Stimulated activated CD4-positive, alpha-beta T cell treated with anti-CD3 and anti-CD28 coated beads, Interleukin-12 subunit alpha, Interleukin-12 subunit beta, amount 100 ng/mL, for 4 hours (primary cell): ENCODE data around the gene GEMIN4.
"Not testable (repeated sequence)": the region's sequence is repeated elsewhere in the genome, so short reads cannot be mapped to it uniquely, and the experiment has no call there.

Source experiments
- DNase-seq: peaks from one replicate; pipeline ENCODE4 v3.0.0-alpha.2; 2020

The GEMIN4 gene

GRCh38 chr17:774313-774584, 22.2 kb upstream of the GEMIN4 start:
- DNase-seq, result no peak

DNA sequence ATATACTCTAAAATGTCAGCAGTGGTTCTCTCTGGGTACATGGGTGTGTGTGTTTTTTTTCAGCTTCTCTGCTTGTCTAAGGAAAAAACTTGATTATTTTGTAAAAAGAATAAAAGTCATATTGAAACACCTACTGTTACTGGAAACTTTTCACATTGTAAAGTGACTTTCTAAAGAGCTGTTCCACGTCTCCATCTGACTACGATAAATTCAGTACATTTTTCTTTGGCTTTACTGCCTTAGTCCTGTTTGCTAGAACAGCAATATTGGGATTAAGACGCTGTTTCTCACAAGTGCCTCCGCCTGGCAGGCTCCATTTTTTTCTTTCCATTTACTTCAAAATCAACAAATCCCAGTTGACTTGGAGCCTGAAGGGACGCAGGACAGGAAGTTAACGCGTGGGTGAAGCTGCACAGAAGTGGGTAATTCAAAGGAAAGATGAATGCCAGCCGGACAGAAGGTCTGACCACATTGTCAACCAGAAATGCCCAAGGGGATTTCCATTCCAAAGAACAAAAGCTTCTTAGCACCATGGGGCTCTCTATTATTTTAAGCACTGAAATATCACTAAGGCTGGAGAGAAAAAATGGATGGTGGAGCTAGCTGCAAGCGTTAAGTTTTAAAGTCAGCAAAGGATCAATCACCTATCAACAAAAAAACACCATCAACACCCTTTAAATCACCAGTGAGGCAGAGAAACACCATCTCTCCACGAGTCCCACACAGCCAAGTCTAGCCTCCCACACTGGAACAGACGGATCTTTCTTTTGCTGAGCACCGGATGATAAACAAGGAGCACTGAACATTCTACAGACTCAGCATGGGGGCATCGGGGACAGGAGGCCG, 21.6 kb upstream of the GEMIN4 start:
- DNase-seq, result no peak

GRCh38 chr17:773016-773415, 21.0 kb upstream of the GEMIN4 start:
- DNase-seq, result no peak

- no peak for DNase-seq
Measured at GRCh38 chr17:767076-767475, 15.0 kb upstream of the GEMIN4 start.

DNA sequence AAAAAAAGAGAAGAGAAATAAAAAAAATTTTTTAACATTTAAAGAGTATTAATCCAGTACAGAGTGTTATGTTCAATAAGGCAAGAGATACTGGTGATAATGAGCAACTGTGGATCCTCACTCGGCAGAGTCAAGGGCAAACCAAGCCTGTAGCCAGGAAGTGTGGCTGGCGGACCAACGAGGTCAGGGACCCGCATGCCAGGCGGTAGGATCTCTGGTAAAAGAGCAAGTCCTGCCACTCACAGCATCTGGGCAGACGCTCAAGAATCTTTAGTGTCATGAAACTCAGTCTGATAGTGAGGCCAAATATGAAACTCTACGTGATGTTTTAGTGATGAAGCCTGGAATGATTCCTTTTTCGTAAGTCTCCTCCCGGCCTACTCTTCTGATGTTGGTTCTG, 8.3 kb upstream of the GEMIN4 start:
- no peak for DNase-seq

- DNase-seq, result no peak
Measured at GRCh38 chr17:759964-760363, 7.9 kb upstream of the GEMIN4 start.

- not testable (repeated sequence) for DNase-seq
Measured at GRCh38 chr17:756010-756567, 4.0 kb upstream of the GEMIN4 start.

- not testable (repeated sequence) for DNase-seq
Measured at GRCh38 chr17:755319-755961, 3.4 kb upstream of the GEMIN4 start.

- DNase-seq, result no peak
Measured at GRCh38 chr17:753418-753817, 1.4 kb upstream of the GEMIN4 start.

GRCh38 chr17:752620-753219, 656 bp upstream of the GEMIN4 start:
- no peak for DNase-seq

- DNase-seq, result peak; percentile 53
Measured at GRCh38 chr17:751269-752001, 629 bp downstream of the GEMIN4 start.

DNA sequence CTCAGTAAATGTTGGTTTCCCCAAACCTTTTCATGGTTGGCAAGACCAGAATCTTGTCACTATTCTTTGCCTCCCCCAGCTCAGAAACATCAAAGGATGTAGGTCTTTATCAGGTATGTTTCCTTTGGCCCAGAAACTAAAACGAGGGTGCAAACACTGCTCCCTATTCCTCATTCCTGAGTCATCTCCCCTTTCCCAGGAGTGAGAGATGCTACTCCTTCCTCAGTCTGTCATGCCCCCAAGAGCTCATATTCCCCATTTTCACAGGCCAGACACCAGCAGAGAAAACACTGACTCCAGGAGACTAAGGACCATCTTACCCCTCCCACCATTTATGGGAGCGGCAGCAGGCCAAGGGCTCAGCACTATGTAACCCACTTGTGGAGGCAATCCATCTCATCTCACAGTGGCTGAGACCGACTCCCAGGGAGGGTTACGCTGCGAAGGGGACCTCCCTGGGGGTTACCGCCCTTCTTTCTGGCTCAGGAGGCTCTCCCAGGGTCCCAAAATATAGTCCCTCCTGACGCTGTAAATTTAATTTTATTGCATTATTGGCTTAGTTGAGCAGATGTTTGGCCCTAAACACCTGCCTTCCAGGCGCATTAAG, 1.5 kb downstream of the GEMIN4 start:
- DNase-seq, result no peak

DNA sequence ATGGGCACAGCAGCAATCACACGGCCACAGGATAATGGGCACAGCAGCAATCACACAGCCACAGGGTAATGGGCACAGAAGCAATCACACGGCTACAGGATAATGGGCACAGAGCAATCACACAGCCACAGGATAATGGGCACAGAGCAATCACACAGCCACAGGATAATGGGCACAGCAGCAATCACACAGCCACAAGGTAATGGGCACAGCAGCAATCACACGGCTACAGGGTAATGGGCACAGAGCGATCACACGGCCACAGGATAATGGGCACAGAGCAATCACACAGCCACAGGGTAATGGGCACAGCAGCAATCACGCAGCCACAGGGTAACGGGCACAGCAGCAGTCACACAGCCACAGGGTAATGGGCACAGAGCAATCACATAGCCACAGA, 2.7 kb downstream of the GEMIN4 start:
- not testable (repeated sequence) for DNase-seq

DNA sequence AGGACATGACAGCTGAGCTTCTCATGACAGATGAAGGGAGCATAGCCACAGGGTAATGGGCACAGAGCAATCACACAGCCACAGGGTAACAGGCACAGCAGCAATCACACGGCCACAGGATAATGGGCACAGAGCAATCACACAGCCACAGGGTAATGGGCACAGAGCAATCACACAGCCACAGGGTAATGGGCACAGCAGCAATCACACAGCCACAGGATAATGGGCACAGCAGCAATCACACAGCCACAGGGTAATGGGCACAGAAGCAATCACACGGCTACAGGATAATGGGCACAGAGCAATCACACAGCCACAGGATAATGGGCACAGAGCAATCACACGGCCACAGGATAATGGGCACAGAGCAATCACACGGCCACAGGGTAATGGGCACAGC, 3.5 kb downstream of the GEMIN4 start:
- not testable (repeated sequence) for DNase-seq

DNA sequence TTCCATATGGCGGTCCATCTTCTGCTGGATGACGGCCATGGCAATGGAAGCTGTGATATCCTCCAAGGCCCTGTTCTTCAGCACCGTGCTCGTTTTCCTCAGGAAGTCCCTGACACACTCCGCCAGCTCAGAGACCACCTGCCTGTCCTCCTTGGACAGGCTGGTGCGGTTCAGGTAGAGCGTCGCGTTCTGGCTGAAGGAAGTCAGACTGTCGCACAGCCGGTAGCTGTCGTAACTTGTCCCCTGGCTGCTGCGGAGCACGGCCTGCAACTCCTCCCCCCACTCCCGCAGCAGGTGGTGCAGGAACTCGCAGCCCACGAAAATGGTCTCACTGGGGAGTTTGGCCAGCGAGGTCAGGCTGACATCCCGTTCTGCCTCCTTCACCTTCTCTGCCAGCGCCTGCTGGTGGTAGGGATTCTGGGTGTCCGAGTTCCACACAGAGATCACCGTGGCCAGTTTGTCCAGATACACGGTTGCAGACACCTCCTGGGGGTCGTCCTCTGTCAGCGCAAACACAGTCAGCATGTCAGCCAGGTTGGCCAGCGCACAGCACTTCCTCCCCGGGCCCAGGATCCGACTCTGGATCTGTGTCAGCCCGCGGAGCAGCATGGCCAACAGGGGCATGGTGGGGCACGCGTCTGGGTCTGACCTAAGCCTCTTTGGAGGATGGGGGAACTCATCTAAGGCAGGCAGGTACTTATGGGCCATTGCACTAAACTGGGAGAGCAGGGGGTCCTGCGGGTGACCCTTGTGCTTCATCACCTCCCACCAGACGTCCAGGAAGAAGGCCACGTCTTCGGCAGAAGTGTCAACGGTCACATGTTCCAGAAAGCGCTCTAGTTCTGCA, 5.1 kb downstream of the GEMIN4 start:
- DNase-seq, result no peak

- no peak for DNase-seq
Measured at GRCh38 chr17:746181-746580, 5.9 kb downstream of the GEMIN4 start.

GRCh38 chr17:745406-745805, 6.7 kb downstream of the GEMIN4 start:
- DNase-seq, result no peak

- no peak for DNase-seq
Measured at GRCh38 chr17:744937-745336, 7.1 kb downstream of the GEMIN4 start.

DNA sequence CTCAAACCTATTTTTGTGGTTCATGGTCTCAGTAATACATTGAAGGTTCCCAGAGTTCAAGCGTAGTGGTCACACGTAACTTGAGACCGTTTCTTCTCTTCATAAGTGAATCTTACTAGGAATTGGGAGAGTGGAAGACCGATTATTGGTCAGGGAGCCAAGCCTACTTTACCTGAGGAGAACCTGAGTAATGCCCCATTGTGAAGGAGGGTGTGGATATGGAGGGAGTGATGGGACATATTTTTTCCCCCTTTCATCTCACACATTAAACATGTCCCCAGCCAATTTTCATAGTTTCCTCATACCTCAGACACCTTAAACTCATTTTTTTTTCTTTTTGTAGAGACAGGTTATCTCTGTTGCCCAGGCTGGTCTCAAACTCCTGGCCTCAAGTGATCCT, 8.9 kb downstream of the GEMIN4 start:
- DNase-seq, result no peak

GRCh38 chr17:742147-742793, 9.8 kb downstream of the GEMIN4 start:
- DNase-seq, result no peak
